GM12891 (cell line): ENCODE data around the gene NTRK3.

Experiments
- DNase-seq: peaks from one replicate; pipeline ENCODE4 v3.0.0; 2011; ENCODE audit warnings: low spot score; ENCODE audit not compliant: insufficient read length
- FAIRE-seq: peaks from 2 replicates; lab custom pipeline; 2011; peaks lifted over from hg19 to GRCh38; lab: Jason Lieb, UNC
- PAX5 ChIP-seq: IDR thresholded peaks from 2 replicates; pipeline ENCODE4 v1.6.1; 2011; ENCODE audit warnings: low read length, moderate library complexity, mild to moderate bottlenecking; ENCODE audit not compliant: insufficient read depth, severe bottlenecking
- POLR2A ChIP-seq: IDR thresholded peaks from 2 replicates; pipeline ENCODE4 v1.6.1; 2011; ENCODE audit warnings: low read depth, low read length, control low read depth
- POLR2AphosphoS5 ChIP-seq: IDR thresholded peaks from 2 replicates; pipeline ENCODE4 v1.6.1; 2011; ENCODE audit warnings: low read depth, low read length, control low read depth
- POU2F2 ChIP-seq: IDR thresholded peaks from 2 replicates; pipeline ENCODE4 v1.6.1; 2011; ENCODE audit warnings: low read depth, mild to moderate bottlenecking, control low read depth, low read length, moderate library complexity
- SPI1 ChIP-seq: IDR thresholded peaks from 2 replicates; pipeline ENCODE4 v1.6.1; 2011; ENCODE audit warnings: low read depth, low read length, control low read depth
- TAF1 ChIP-seq: IDR thresholded peaks from 2 replicates; pipeline ENCODE4 v1.6.1; 2011; ENCODE audit warnings: low read depth, low read length, control low read depth

Gene NTRK3

GRCh38 chr15:87826119-87826747 is 430.3 kb downstream of the NTRK3 start:
- FAIRE-seq (no peak), DNase-seq (no peak)
- TF ChIP-seq SPI1 (no peak), POLR2A (no peak), TAF1 (no peak), POU2F2 (no peak), POLR2AphosphoS5 (no peak), PAX5 (no peak)

DNA sequence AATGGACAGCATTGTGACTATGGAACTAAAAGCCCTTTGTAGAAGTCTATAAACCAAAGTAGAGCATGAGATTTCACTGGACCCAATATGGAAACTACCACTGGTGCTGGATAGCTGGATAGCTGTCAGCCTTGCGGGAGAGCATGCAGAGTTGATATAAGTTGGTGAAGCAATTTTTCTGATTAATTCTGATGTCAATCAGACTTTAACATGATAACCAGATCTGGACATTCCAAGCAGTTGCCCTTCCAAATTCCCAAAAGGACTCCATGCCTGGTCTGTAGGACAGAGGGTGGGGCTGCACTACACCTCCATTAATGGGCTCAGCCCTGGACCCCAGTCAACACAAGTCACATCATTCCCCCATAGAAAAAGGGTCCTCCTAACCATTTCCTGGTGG is 437.8 kb downstream of the NTRK3 start:
- FAIRE-seq (no peak), DNase-seq (no peak)
- TF ChIP-seq SPI1 (no peak), POLR2A (no peak), POLR2AphosphoS5 (no peak), TAF1 (no peak), PAX5 (no peak), POU2F2 (no peak)

DNA sequence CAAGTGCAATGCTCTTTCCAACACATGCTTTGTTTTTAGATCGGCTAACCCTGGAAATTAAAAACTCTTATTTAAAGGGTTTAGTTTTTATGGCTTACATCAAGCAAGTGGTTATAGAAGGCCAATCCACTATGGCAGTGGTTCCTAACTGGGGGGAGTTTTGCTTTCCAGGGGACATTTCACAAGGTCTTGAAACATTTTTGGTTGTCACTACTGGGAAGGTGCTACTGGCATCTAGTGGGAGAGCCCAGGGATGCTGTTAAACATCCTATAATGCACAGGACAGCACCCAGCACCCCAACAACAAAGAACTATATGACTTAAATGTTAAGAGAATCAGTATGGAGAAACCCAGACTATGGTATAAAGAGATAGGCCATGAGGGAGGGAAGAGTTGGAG is 439.0 kb downstream of the NTRK3 start:
- no peak for DNase-seq
- TF ChIP-seq TAF1 (no peak), POLR2A (no peak), POU2F2 (no peak), POLR2AphosphoS5 (no peak), PAX5 (no peak), SPI1 (no peak)
- no peak for FAIRE-seq

- DNase-seq, result no peak
- FAIRE-seq, result no peak
- TF ChIP-seq SPI1, result no peak
- TF ChIP-seq POLR2AphosphoS5, result no peak
- no peak for TF ChIP-seq PAX5
- no peak for TF ChIP-seq POLR2A
- TF ChIP-seq POU2F2, result no peak
- TF ChIP-seq TAF1, result no peak
These were observed 439.7 kb downstream of the NTRK3 start for GRCh38 chr15:87816811-87817210.

- DNase-seq (no peak), FAIRE-seq (no peak)
- TF ChIP-seq POU2F2 (no peak), PAX5 (no peak), POLR2A (no peak), POLR2AphosphoS5 (no peak), SPI1 (no peak), TAF1 (no peak)
These were observed 440.5 kb downstream of the NTRK3 start for GRCh38 chr15:87816016-87816415.
